ENCODE measurements around the gene CASZ1.

- no peak for TF ChIP-seq CTCF (IDR thresholded peaks at IDR 0.05)
- no peak for TF ChIP-seq ZFX (IDR thresholded peaks at IDR 0.05; ENCODE audit: borderline replicate concordance)
Measured at GRCh38 chr1:10694274-10694632, 102.2 kb downstream of the CASZ1 start.
